Sigmoid colon (tissue), 7 donors: ENCODE results near the gene ZCCHC10. TPM values are rescaled to one million over a fixed set of nuclear protein-coding genes. Genes with fewer than 3 reads are reported as not detected.
A peak's percentile ranks its signal among the peaks of the same experiment; 100 is the strongest.

ENCODE experiments used
- DNase-seq: peaks from one replicate; pipeline ENCODE4 v3.0.0-alpha.2; 2019
- H3K27ac ChIP-seq, 4 donors: fragments of 200-600 bp; sonication (generic); one replicate each; pipeline ENCODE4 v1.5.1; 2016 to 2019; ENCODE audit warnings: mild to moderate bottlenecking in 1 of 4
- H3K27me3 ChIP-seq, 3 donors: fragments of 200-600 bp; sonication (generic); one replicate each; pipeline ENCODE4 v1.5.1; 2019; ENCODE audit warnings: mild to moderate bottlenecking in 1 of 3
- H3K36me3 ChIP-seq, 4 donors: fragments of 200-600 bp; sonication (generic); one replicate each; pipeline ENCODE4 v1.5.1; 2016 to 2019
- H3K4me1 ChIP-seq, 4 donors: fragments of 200-600 bp; sonication (generic); one replicate each; pipeline ENCODE4 v1.5.1; 2017 to 2019
- H3K4me3 ChIP-seq, 4 donors: fragments of 200-600 bp; sonication (generic); one replicate each; pipeline ENCODE4 v1.5.1; 2017 to 2019; ENCODE audit warnings: mild to moderate bottlenecking in 2 of 4, moderate library complexity in 1 of 4
- H3K9me3 ChIP-seq, 4 donors: fragments of 200-600 bp in 3 of 4; sonication (generic) in 3 of 4; one replicate each; pipeline versions ENCODE4 v1.5.1 to v1.6.1; 2013 to 2019
- CTCF ChIP-seq, 4 experiments: fragments of 450-650 bp in 3 of 4; fragments of 200-600 bp in 1 of 4; IDR thresholded peaks; one replicate each; pipeline ENCODE4 v1.5.1; 2016 to 2019; ENCODE audit warnings: antibody characterized with exemption in 4 of 4, mild to moderate bottlenecking in 3 of 4, moderate library complexity in 2 of 4
- EP300 ChIP-seq, 4 donors: sonication (generic); formaldehyde crosslinking; IDR thresholded peaks; one replicate each; pipeline ENCODE4 v1.6.1; 2017; ENCODE audit warnings: antibody characterized with exemption in 4 of 4
- POLR2A ChIP-seq, 2 donors: fragments of 450-650 bp; IDR thresholded peaks; one replicate each; pipeline ENCODE4 v1.6.1; 2016; ENCODE audit warnings: antibody characterized with exemption in 2 of 2, mild to moderate bottlenecking in 2 of 2, moderate library complexity in 2 of 2
- POLR2AphosphoS5 ChIP-seq, 4 donors: sonication (generic); formaldehyde crosslinking; IDR thresholded peaks; one replicate each; pipeline ENCODE4 v1.6.1; 2017; ENCODE audit warnings: antibody characterized with exemption in 4 of 4
- WGBS, 2 donors: extraction: QIAGEN DNeasy Blood & Tissue Kit; methylation state at CpG; one replicate each; pipeline ENCODE4 v1.1.7; 2013; 5-methylcytosine and 5-hydroxymethylcytosine counted together
- intact Hi-C: fragments of 100-400 bp; cut with DNase I; formaldehyde crosslinking; loops from one replicate; pipeline ENCODE4 v1.15.1; 2023
- polyA plus RNA-seq, 3 donors: library from polyadenylated mRNA; stranded (reverse); fragments of 200-250 nt; gene quantifications; one replicate each; pipeline ENCODE4 v1.2.3, GENCODE V29; 2013
- total RNA-seq, 4 donors: library from RNA; depleted of rRNA; stranded (reverse); fragments of >200 nt; gene quantifications; one replicate each; pipeline ENCODE4 v1.1.0, GENCODE V29; 2016
- donor health status: healthy with polysubstance abuse.
- donor health status: Bipolar disorder and iron deficiency.
- donor health status: healthy.

The ZCCHC10 gene
- total RNA-seq: 10 to 100 TPM; 15.0 to 18.9 (median 17.0) TPM
- 10 to 100 TPM; 26.4 to 57.1 (median 49.2) TPM for polyA plus RNA-seq

- H3K9me3 ChIP-seq: no peaks in the 10 kb centered on the region
- no peaks in the 10 kb centered on the region for H3K27me3 ChIP-seq
- peak; percentile 96 for DNase-seq
- H3K4me1 ChIP-seq: peaks cover 0 to 22% (median 11%) of the 10 kb centered on the region in 4 donors
- intact Hi-C loops: loop anchor here (1.0 kb wide), 2 partner anchors 26 to 63 kb away; partner anchors contain the start of genes AFF4 and HSPA4
- H3K36me3 ChIP-seq: peaks cover 0 to 7% (median 0%) of the 10 kb centered on the region in 4 donors
- peak within 1 kb of the TSS; percentile 79 to 95 (median 85) for H3K4me3 ChIP-seq
- peak; percentile 69 to 93 (median 79) for TF ChIP-seq POLR2AphosphoS5 (IDR thresholded peaks at IDR 0.05)
- TF ChIP-seq CTCF (IDR thresholded peaks at IDR 0.05): no peak
- TF ChIP-seq POLR2A (IDR thresholded peaks at IDR 0.05): peak; percentile 32 to 59
- no peak for TF ChIP-seq EP300 (IDR thresholded peaks at IDR 0.05)
- 0% methylated on average over 53 of the region's 53 CpGs for WGBS, 2 donors
- H3K27ac ChIP-seq: peak within 1 kb of the TSS; percentile 90 to 98 (median 97)
Observed at GRCh38 chr5:133025804-133026663, at the start of gene ZCCHC10. Gene ZCCHC10, minus strand, starts transcription at chr5:133026549. Its CDS starts 12 bp downstream, at chr5:133026537.

- H3K27ac ChIP-seq: peak overlapping the region in 1 of 4 donors; percentile 58
- no peak overlapping the region for H3K4me3 ChIP-seq
Observed at GRCh38 chr5:133075572-133076536, 49.5 kb upstream of the ZCCHC10 start.

GRCh38 chr5:133072021-133072420 is 45.7 kb upstream of the ZCCHC10 start:
- H3K36me3 ChIP-seq: peaks cover 0 to 81% (median 15%) of the 10 kb centered on the region in 4 donors
- H3K4me3 ChIP-seq: no peak overlapping the region
- no peaks in the 10 kb centered on the region for H3K9me3 ChIP-seq
- 69 to 85% methylated on average over 4 of the region's 4 CpGs for WGBS, 2 donors
- no peak for DNase-seq
- no peaks in the 10 kb centered on the region for H3K27me3 ChIP-seq
- H3K27ac ChIP-seq: no peak overlapping the region
- H3K4me1 ChIP-seq: peaks cover 0 to 5% (median 0%) of the 10 kb centered on the region in 4 donors
- intact Hi-C loops: no loop called here
- TF ChIP-seq EP300 (IDR thresholded peaks at IDR 0.05) (no peak), CTCF (IDR thresholded peaks at IDR 0.05) (no peak), POLR2A (IDR thresholded peaks at IDR 0.05) (no peak), POLR2AphosphoS5 (IDR thresholded peaks at IDR 0.05) (no peak)

More at GRCh38 chr5:133075572-133076536, 49.5 kb upstream of the ZCCHC10 start:
- no peak for DNase-seq
- intact Hi-C loops: no loop called here
- no peak for TF ChIP-seq EP300 (IDR thresholded peaks at IDR 0.05)
- Histone ChIP-seq H3K4me1 (peaks cover 0 to 6% (median 3%) of the 10 kb centered on the region in 4 donors), H3K27me3 (no peaks in the 10 kb centered on the region), H3K9me3 (no peaks in the 10 kb centered on the region), H3K36me3 (peaks cover 0 to 57% (median 8%) of the 10 kb centered on the region in 4 donors)
- 91 to 94% methylated on average over 7 of the region's 7 CpGs for WGBS, 2 donors

GRCh38 chr5:133066045-133066444 is 39.7 kb upstream of the ZCCHC10 start:
- no peaks in the 10 kb centered on the region for H3K9me3 ChIP-seq
- 79 to 92% methylated on average over 2 of the region's 2 CpGs for WGBS, 2 donors
- H3K36me3 ChIP-seq: peaks cover 0 to 44% (median 7%) of the 10 kb centered on the region in 4 donors
- intact Hi-C loops: no loop called here
- peaks cover 0 to 38% (median 17%) of the 10 kb centered on the region in 4 donors for H3K4me1 ChIP-seq
- no peak for TF ChIP-seq POLR2A (IDR thresholded peaks at IDR 0.05)
- TF ChIP-seq EP300 (IDR thresholded peaks at IDR 0.05): no peak
- no peak for TF ChIP-seq CTCF (IDR thresholded peaks at IDR 0.05)
- no peak for TF ChIP-seq POLR2AphosphoS5 (IDR thresholded peaks at IDR 0.05)
- no peak overlapping the region for H3K4me3 ChIP-seq
- H3K27ac ChIP-seq: no peak overlapping the region
- no peak for DNase-seq
- no peaks in the 10 kb centered on the region for H3K27me3 ChIP-seq
